ENCODE measurements around the gene SGF29. TPM values are rescaled to one million over a fixed set of nuclear protein-coding genes. Genes with fewer than 3 reads are reported as not detected.

The SGF29 gene
- polyA plus RNA-seq, 3 donors = 14.0 to 24.3 (median 18.8) TPM

GRCh38 chr16:28586466-28586865 lies 32.7 kb downstream of the SGF29 start:
- intact Hi-C loops (cut with micrococcal nuclease) = no loop called here
- Mint-ChIP-seq H3K36me3 (peaks cover 79 to 94% of the 10 kb centered on the region in 2 donors), H3K4me3 (no peak overlapping the region), H3K27ac (peak overlapping the region in 1 of 7 donors; percentile 56), H3K27me3 (ENCODE audit: low read depth in 3 of 3) (peaks cover 0 to 4% (median 3%) of the 10 kb centered on the region in 3 donors), H3K9me3 (no peaks in the 10 kb centered on the region), H3K4me1 (no peaks in the 10 kb centered on the region)
- Histone ChIP-seq H3K9me3 (replicated peaks in 1 of 2; ENCODE audit: control insufficient read depth in 1 of 2, insufficient read depth in 1 of 2, low read length in 2 of 2) (no peaks in the 10 kb centered on the region), H2AFZ (ENCODE audit: insufficient read depth, low read depth, low read length, poor library complexity, severe bottlenecking) (no peak overlapping the region), H3K79me2 (ENCODE audit: insufficient read depth, low read length) (no peaks in the 10 kb centered on the region), H4K20me1 (ENCODE audit: insufficient read depth, low read length) (no peaks in the 10 kb centered on the region), H3K4me2 (replicated peaks; ENCODE audit: extremely low read depth, low read length, poor library complexity, severe bottlenecking) (no peak overlapping the region), H3K27ac (ENCODE audit: low read depth in 1 of 2, low read length in 2 of 2) (no peak overlapping the region), H3K9ac (ENCODE audit: insufficient read depth, low read length, poor library complexity, severe bottlenecking) (no peak overlapping the region), H3K4me1 (ENCODE audit: control insufficient read depth in 1 of 2, insufficient read depth in 2 of 2, low read length in 2 of 2) (no peaks in the 10 kb centered on the region), H3K4me3 (replicated peaks in 1 of 3; ENCODE audit: low read depth in 2 of 3, low read length in 3 of 3) (no peak overlapping the region), H3K27me3 (ENCODE audit: control insufficient read depth in 2 of 2, insufficient read depth in 2 of 2, low read length in 2 of 2) (no peaks in the 10 kb centered on the region), H3K36me3 (replicated peaks in 1 of 2; ENCODE audit: control insufficient read depth in 1 of 2, insufficient read depth in 2 of 2, low read length in 2 of 2) (peaks cover 55 to 97% of the 10 kb centered on the region in 2 donors)
- TF ChIP-seq CTCF (IDR thresholded peaks at IDR 0.05) = no peak
- DNase-seq = no peak
- WGBS (ENCODE audit: insufficient coverage) = 100% methylated on average over 2 of the region's 3 CpGs

- TF ChIP-seq CTCF (IDR thresholded peaks at IDR 0.05) = no peak
- no peak overlapping the region for H3K9ac ChIP-seq (ENCODE audit: insufficient read depth, low read length, poor library complexity, severe bottlenecking)
- no peaks in the 10 kb centered on the region for H3K4me1 Mint-ChIP-seq
- 96% methylated on average over 5 of the region's 8 CpGs for WGBS (ENCODE audit: insufficient coverage)
- H3K4me3 ChIP-seq (replicated peaks in 1 of 3; ENCODE audit: low read depth in 2 of 3, low read length in 3 of 3) = no peak overlapping the region
- intact Hi-C loops (cut with micrococcal nuclease) = no loop called here
- DNase-seq = no peak
- no peak overlapping the region for H3K27ac ChIP-seq (ENCODE audit: low read depth in 1 of 2, low read length in 2 of 2)
- no peak overlapping the region for H3K4me3 Mint-ChIP-seq
- no peak overlapping the region for H3K4me2 ChIP-seq (replicated peaks; ENCODE audit: extremely low read depth, low read length, poor library complexity, severe bottlenecking)
- no peaks in the 10 kb centered on the region for H3K27me3 ChIP-seq (ENCODE audit: control insufficient read depth in 2 of 2, insufficient read depth in 2 of 2, low read length in 2 of 2)
- H3K9me3 ChIP-seq (replicated peaks in 1 of 2; ENCODE audit: control insufficient read depth in 1 of 2, insufficient read depth in 1 of 2, low read length in 2 of 2) = no peaks in the 10 kb centered on the region
- no peaks in the 10 kb centered on the region for H3K4me1 ChIP-seq (ENCODE audit: control insufficient read depth in 1 of 2, insufficient read depth in 2 of 2, low read length in 2 of 2)
- peaks cover 0 to 4% (median 3%) of the 10 kb centered on the region in 3 donors for H3K27me3 Mint-ChIP-seq (ENCODE audit: low read depth in 3 of 3)
- no peaks in the 10 kb centered on the region for H3K9me3 Mint-ChIP-seq
- H3K27ac Mint-ChIP-seq = no peak overlapping the region
- H4K20me1 ChIP-seq (ENCODE audit: insufficient read depth, low read length) = no peaks in the 10 kb centered on the region
- peaks cover 80 to 96% of the 10 kb centered on the region in 2 donors for H3K36me3 Mint-ChIP-seq
- no peak overlapping the region for H2AFZ ChIP-seq (ENCODE audit: insufficient read depth, low read depth, low read length, poor library complexity, severe bottlenecking)
- no peaks in the 10 kb centered on the region for H3K79me2 ChIP-seq (ENCODE audit: insufficient read depth, low read length)
- peaks cover 57 to 97% of the 10 kb centered on the region in 2 donors for H3K36me3 ChIP-seq (replicated peaks in 1 of 2; ENCODE audit: control insufficient read depth in 1 of 2, insufficient read depth in 2 of 2, low read length in 2 of 2)
These were observed 33.7 kb downstream of the SGF29 start for GRCh38 chr16:28587386-28587785.

All from CD14-positive monocyte (primary cell).